Endodermal cell (in vitro differentiated cells): ENCODE measurements around the gene SFXN3. TPM values are rescaled to one million over a fixed set of nuclear protein-coding genes. Genes with fewer than 3 reads are reported as not detected.

Experiments
- DNase-seq: peaks from one replicate; pipeline ENCODE4 v3.0.0-alpha.2; 2017
- H3K27ac ChIP-seq: 2 replicates; pipeline ENCODE4 v1.5.1; 2013; ENCODE audit warnings: mild to moderate bottlenecking, low read depth, low read length, moderate library complexity
- H3K27me3 ChIP-seq: 2 replicates; pipeline ENCODE4 v1.6.1; 2013; ENCODE audit warnings: mild to moderate bottlenecking, low read length, moderate library complexity; ENCODE audit not compliant: insufficient read depth, control insufficient read depth, poor library complexity, severe bottlenecking
- H3K36me3 ChIP-seq: 2 replicates; pipeline ENCODE4 v1.7.0; 2013; ENCODE audit warnings: mild to moderate bottlenecking, low read length, moderate library complexity; ENCODE audit not compliant: control insufficient read depth, insufficient read depth
- H3K4me1 ChIP-seq: one replicate; pipeline ENCODE4 v1.7.0; 2013; ENCODE audit warnings: low read length; ENCODE audit not compliant: control insufficient read depth, insufficient read depth
- H3K4me3 ChIP-seq: 2 replicates; pipeline ENCODE4 v1.5.1; 2013; ENCODE audit warnings: mild to moderate bottlenecking, low read length, moderate library complexity
- H3K9ac ChIP-seq: 2 replicates; pipeline ENCODE4 v1.6.1; 2013; ENCODE audit warnings: mild to moderate bottlenecking, low read length, moderate library complexity; ENCODE audit not compliant: poor library complexity, severe bottlenecking; ENCODE audit errors: extremely low read depth
- H3K9me3 ChIP-seq: 2 replicates; pipeline ENCODE4 v1.6.1; 2013; ENCODE audit warnings: mild to moderate bottlenecking, low read length, moderate library complexity; ENCODE audit not compliant: control insufficient read depth
- H3K27ac Mint-ChIP-seq: 2 replicates; pipeline ENCODE4 v1.8.0; 2020; ENCODE audit warnings: mixed read lengths
- H3K27me3 Mint-ChIP-seq: 2 replicates; pipeline ENCODE4 v1.8.0; 2021; ENCODE audit warnings: mild to moderate bottlenecking, mixed read lengths; ENCODE audit not compliant: insufficient read depth
- H3K36me3 Mint-ChIP-seq: 2 replicates; pipeline ENCODE4 v1.8.0; 2020; ENCODE audit warnings: low read depth, mixed read lengths
- H3K4me1 Mint-ChIP-seq: 2 replicates; pipeline ENCODE4 v1.8.0; 2020; ENCODE audit warnings: mixed read lengths
- H3K4me3 Mint-ChIP-seq: 2 replicates; pipeline ENCODE4 v1.8.0; 2020; ENCODE audit warnings: mild to moderate bottlenecking, moderate library complexity, mixed read lengths
- H3K9me3 Mint-ChIP-seq: 2 replicates; pipeline ENCODE4 v1.8.0; 2020; ENCODE audit warnings: mild to moderate bottlenecking, mixed read lengths
- CTCF ChIP-seq: fragments of 200-600 bp; sonication (generic); conservative IDR thresholded peaks from 2 replicates; pipeline ENCODE4 v1.5.0; 2021; ENCODE audit warnings: antibody characterized with exemption, mild to moderate bottlenecking
- WGBS, 2 experiments: methylation state at CpG; one replicate each; pipeline versions ENCODE4 v1.1.5 to v1.1.7; 2013; ENCODE audit warnings: missing lambda C conversion rate in 2 of 2, mixed read lengths in 1 of 2; ENCODE audit not compliant: insufficient coverage in 1 of 2, insufficient read length in 1 of 2; 5-methylcytosine and 5-hydroxymethylcytosine counted together
- total RNA-seq, 2 donors: library from RNA; stranded (reverse); fragmentation: NEBNext Ultra II Directional in 1 of 2; extraction: Animal tissue kit (Norgen Biotek cat#: 25700) in 1 of 2; gene quantifications; 2 replicates in 1 of 2; 3 replicates in 1 of 2; pipeline ENCODE4 v1.2.1, GENCODE V29; 2021

SFXN3 gene
- total RNA-seq, 2 donors from 2014 or later, result 1.8 to 2.1 TPM

GRCh38 chr10:101028446-101029337, 2.3 kb upstream of the SFXN3 start:
- 83 to 93% methylated on average over 1 to 7 of the region's 7 CpGs for WGBS, 2 experiments
- Mint-ChIP-seq H3K9me3 (no peaks in the 10 kb centered on the region), H3K27ac (no peak overlapping the region), H3K36me3 (no peaks in the 10 kb centered on the region), H3K4me1 (peaks cover 32% of the 10 kb centered on the region), H3K27me3 (peaks cover 57% of the 10 kb centered on the region), H3K4me3 (no peak overlapping the region)
- Histone ChIP-seq H3K4me1 (peaks cover 4% of the 10 kb centered on the region), H3K27me3 (peaks cover 37% of the 10 kb centered on the region), H3K36me3 (no peaks in the 10 kb centered on the region), H3K4me3 (no peak overlapping the region), H3K27ac (no peak overlapping the region), H3K9me3 (no peaks in the 10 kb centered on the region), H3K9ac (no peak overlapping the region)
- no peak for TF ChIP-seq CTCF
- no peak for DNase-seq

GRCh38 chr10:101029520-101030295, 1.3 kb upstream of the SFXN3 start:
- Mint-ChIP-seq H3K27ac (no peak overlapping the region), H3K4me1 (peaks cover 32% of the 10 kb centered on the region), H3K9me3 (no peaks in the 10 kb centered on the region), H3K36me3 (no peaks in the 10 kb centered on the region), H3K4me3 (no peak overlapping the region), H3K27me3 (peaks cover 67% of the 10 kb centered on the region)
- Histone ChIP-seq H3K4me1 (peaks cover 4% of the 10 kb centered on the region), H3K9ac (no peak overlapping the region), H3K36me3 (no peaks in the 10 kb centered on the region), H3K27ac (no peak overlapping the region), H3K27me3 (peaks cover 47% of the 10 kb centered on the region), H3K4me3 (no peak overlapping the region), H3K9me3 (no peaks in the 10 kb centered on the region)
- peak; percentile 84 for DNase-seq
- peak; percentile 75 for TF ChIP-seq CTCF
- WGBS, 2 experiments, result 71 to 72% methylated on average over 21 to 27 of the region's 27 CpGs

- no peaks in the 10 kb centered on the region for H3K36me3 ChIP-seq
Observed at GRCh38 chr10:101030496-101031127, 422 bp upstream of the SFXN3 start.

More at GRCh38 chr10:101030496-101031127, 422 bp upstream of the SFXN3 start:
- Mint-ChIP-seq H3K27me3 (peaks cover 76% of the 10 kb centered on the region), H3K36me3 (no peaks in the 10 kb centered on the region), H3K4me1 (peaks cover 32% of the 10 kb centered on the region), H3K9me3 (no peaks in the 10 kb centered on the region), H3K4me3 (peak overlapping the region; percentile 49), H3K27ac (peak overlapping the region; percentile 48)
- Histone ChIP-seq H3K27ac (no peak overlapping the region), H3K9me3 (no peaks in the 10 kb centered on the region), H3K4me1 (peaks cover 4% of the 10 kb centered on the region), H3K27me3 (peaks cover 56% of the 10 kb centered on the region), H3K9ac (no peak overlapping the region), H3K4me3 (peak overlapping the region; percentile 83)
- TF ChIP-seq CTCF, result no peak
- peak; percentile 88 for DNase-seq
- 12 to 26% methylated on average over 12 to 25 of the region's 25 CpGs for WGBS, 2 experiments
